NCI-H1092 treated with DMSO at 0.1 percent for 48 hours (cell line): ENCODE measurements around the gene CNTN1.
"Not testable (repeated sequence)": the region's sequence is repeated elsewhere in the genome, so short reads cannot be mapped to it uniquely, and the experiment has no call there.

Source experiments
- DNase-seq: peaks from one replicate; lab custom pipeline; 2025; lab: John Stamatoyannopoulos, UW

Gene CNTN1

DNA sequence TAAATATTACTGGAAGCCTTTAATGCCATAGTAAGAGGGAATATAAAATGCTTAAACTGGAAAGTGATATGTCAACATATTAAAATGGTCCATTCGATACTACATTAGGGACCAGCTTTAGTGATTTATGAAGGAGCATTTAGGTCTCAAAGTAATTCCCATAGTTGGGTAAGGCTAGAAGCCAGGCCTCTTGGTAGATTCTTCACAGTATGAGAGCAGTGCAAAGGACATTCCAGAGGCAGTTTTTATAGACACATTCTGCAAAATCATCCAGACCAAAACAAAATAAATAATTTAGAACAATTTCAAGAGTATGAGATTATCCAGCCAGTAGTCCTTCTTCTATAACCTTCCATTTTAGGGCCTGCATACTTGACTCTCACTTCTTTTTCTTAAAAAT is 353.3 kb downstream of the CNTN1 start:
- DNase-seq: no peak

DNA sequence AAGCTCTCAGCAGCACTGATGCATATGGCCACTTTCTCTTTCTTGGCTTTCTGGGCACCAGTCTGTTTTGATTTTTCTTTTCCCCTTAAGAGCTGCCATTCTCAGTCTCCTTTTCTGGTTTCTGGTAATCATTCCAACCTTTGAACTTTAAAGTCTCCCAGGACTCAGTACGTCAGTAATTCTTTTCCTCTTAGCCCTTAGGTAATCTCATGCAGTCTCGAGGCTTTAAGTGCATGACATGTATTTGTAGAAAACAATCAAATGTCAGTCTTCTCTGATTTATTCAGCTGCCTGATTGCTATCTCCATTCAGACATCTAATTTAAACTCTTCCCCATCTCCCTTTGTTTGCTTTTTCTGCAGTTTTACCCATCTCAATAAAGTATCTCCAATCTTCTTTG is 356.8 kb downstream of the CNTN1 start:
- DNase-seq: no peak

DNA sequence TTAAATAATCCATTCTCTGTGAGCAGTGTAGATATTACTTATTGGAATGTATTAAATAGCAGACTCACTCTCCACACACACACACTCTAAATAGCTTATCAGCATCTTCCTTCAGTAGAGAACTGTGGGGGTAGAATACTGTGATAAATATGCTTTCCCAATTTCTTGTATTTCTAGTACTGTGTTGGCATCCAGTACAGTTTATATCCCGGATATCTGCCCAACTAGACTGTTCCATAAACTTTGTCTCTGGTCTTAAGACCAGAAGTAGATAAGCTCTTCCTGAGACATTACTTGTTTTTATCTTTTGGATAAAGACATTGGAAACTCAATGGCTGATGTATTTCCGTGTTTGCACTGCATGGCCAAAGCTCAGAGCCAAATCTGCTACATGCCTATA is 359.7 kb downstream of the CNTN1 start:
- no peak for DNase-seq

DNA sequence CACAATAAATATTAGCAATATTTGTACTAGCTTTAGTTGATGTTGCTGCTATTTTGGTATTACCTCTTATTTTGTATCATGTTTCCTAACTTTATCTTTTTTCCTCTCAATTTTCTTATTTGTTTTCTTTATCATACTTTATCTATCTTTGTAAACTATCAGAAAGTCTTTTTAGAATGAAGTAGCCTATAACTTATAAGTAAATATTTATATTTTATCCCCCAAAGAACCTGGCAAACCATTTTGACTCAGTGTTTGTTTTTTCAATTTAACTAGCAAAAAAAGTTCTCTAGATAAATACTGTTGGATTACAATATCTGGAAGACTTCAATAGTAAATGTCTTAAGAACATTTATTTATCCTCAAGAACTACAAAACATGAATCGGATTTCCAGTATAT is 360.2 kb downstream of the CNTN1 start:
- DNase-seq: no peak

DNA sequence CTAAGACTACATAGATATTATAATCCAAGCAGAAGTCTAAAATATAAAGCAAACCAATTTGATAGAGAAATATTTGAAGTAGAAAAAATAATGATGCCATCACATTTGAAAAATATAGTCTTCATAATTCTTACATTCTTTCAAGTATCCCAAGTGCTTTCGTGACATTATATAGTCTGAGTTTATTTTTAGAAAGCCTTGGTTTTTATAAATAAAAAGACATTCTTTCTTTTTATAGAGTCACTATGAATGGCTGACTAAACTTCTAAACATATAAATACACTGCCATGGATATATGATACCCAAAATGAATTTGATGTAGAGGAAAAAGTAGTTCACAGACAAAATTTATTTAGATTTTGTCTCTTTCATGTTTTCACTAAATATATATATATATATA is 360.8 kb downstream of the CNTN1 start:
- no peak for DNase-seq

DNA sequence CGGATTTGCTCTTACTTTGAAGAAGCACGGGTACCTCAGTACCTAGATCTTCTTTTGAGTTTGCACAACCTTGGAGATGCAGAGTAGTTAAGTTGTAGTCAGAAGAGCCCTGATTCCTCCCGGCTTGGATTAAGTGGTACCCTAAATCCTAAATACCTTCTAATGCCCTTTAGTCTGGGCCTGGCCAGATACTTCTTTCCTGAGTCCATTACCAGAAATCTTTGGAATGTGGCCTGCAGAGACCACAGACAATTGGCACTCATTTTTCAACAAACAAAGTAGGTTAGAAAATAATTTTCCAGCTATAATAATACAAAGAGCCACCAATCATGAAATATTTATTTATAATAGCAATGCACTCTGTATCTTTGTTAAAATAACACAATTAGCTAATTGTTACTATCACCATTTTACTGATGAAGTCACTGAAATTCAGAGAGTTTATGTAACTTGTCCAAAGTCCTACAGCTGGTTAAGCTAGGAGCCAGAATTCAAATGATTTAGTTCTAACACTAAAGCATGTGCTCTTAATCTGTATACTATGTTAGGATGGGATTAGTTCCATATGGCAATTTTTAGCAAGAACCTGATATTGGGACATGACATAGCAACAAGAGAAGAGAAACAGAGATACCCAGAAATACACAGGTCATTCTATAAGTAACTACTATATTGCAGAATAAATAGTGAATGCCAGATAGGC is 363.8 kb downstream of the CNTN1 start:
- DNase-seq: no peak

DNA sequence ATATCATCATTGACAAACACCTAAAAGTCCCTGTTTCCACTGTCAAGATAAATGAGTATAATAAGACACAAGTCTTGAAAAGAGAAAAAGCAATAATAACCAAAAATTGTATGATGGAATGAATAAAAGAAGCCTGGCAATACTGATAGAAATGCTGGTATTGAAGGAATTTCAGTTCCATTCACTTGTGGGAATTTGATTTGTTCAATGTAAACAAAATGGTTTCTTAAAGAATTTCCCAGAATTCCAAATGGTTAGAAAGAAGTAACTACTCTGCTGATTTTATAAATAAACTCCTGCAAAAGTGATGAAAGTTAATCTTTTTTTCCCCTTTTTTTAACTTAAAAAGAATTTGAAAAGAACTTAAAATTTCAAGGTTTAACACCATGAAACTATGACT is 366.0 kb downstream of the CNTN1 start:
- no peak for DNase-seq

DNA sequence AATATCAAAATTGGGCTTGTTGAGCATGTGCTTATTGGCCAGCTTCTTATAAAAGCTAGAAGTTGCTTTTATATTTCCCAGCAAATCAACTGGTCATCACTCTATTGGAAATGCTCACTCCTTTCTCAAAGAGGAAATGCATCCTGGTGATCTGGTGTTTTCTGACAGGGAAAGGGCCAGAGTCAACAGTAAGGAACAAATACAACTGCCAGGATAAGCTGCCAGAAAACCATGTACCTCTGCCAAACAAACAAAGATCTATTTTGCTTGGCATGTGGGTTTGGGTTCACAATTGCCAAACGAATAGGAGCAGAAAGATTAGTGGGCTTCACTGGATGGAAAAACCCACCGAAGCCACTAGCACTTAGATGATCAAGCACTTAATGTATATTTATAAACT is 369.0 kb downstream of the CNTN1 start:
- no peak for DNase-seq

DNA sequence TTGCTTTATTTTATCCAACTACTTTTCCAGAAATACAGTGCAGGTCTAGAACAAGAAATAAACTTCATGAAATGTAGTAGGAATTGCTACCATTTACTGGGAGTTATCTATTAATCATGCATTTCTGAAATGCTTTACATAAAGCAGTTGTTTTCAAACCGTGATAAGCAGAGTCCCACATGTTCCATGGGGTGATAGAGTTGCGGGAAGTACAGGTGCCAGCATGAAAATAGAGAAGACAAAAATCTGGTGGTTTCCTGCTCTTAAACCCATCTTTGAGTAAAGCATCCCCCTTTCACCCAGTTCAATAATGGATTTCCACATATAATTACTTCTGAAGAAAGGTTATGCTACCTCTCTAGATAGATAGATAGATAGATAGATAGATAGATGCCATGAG is 372.2 kb downstream of the CNTN1 start:
- DNase-seq: no peak

DNA sequence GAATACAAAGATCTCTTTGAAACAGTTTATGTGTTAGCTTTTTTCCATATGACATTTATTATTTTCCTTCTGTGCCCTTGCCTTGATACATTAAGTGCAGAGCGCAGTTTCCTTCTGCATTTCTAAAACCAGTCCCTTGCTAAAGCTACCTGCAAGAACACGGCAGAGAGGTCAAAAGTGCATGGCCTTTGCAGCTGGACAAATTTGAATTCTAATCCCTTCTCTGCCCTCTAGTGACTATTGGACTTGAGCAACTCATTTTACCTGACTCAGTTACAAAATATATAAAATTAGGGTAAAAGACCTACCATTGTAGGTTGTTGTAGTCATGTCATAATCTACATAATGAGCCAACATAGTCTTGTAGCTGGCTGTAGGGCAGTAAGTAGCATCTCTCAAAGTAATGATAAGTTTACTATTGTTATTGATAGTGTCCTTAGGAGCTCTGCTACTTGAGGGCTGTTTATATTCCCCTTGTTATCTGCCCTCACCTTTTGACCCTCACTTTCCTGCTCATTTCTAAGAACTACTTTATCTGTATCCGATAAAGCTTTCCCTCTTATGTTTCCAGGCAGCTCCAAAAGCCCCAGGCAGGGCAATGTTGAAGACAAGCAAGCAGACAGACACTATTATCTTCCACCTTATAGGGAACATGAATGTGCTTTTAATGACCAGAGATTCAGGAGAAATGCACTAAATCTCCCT is 375.9 kb downstream of the CNTN1 start:
- no peak for DNase-seq

DNA sequence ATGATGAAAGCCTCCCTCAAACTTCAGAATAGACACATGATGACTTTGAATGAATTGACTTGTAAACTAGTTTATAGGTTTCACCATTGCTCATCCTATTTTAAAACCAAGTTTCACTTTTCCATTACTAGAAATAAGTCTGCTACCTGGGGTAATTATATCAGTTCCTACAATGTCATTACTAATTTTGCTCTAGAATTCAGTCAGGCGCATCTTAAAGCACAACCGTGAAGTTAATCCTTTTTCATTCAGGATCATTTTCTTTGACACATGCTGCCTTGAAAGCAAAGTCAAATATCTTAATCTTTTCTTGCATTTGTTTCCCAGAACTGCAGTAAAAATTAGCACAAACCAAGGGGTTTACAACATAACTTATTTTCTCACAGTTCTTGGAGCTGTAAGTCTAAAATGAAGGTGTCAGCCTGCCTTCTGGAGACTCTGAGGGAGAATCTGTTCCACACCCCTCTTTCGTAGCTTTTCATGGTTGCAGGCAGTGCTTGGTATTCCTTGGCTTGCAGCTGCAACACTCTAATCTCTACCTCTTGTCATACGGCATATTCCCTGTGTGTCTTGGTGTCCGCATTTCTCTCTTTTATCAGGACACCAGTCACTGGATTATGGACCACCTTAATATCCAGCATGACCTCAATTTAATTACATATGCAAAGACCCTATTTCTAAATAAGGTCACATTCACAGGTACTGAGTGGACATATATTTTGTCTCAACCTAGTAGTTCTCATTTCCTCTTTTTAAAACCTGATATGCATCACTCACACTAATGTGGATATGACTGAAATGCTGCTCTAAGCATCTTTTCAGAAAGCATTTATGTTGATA is 381.6 kb downstream of the CNTN1 start:
- no peak for DNase-seq

DNA sequence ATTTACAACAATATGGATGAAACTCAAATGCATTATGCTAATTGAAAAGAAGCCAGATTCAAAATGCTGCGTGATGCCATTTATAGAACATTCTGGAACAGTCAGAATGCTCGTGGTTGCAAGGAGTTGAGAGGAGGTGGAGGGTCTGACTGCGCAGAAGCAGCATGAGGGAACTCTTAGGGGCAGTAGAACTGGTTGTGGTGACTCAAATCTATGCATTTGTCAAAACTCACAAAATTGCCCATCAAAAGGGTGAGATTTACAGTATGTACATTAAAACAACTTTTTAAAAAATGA is 382.2 kb downstream of the CNTN1 start:
- no peak for DNase-seq

DNA sequence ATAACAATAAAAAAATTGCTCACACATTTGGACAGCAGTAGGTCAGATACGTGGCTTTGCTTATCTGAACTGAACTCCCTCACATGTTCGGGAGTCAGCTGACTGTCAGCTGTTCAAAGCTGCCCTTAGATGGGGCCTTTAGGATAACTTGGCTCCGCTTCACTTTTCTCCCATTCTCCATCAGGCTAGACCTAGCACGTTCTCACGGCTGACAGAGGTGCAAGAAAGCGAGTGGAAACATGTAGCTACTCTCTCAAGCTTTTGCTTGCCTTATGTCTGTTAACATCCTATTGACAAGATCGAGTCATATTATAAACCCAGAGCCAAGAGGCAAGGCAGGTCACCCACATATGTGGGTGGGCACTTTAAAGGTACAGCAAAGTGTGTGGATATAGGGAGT is 383.9 kb downstream of the CNTN1 start:
- no peak for DNase-seq

DNA sequence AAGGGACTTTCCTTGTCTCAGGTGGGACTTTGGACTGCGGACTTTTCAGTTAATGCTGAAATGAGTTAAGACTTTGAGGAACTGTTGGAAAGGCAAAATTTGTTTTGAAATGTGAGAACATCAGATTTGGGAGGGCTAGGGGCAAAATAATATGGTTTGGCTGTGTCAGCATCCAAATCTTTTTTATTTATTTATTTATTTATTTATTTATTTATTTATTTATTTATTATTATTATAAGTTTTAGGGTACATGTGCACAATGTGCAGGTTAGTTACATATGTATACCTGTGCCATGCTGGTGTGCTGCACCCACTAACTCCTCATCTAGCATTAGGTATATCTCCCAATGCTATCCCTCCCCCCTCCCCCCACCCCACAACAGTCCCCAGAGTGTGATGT is 389.0 kb downstream of the CNTN1 start:
- not testable (repeated sequence) for DNase-seq

DNA sequence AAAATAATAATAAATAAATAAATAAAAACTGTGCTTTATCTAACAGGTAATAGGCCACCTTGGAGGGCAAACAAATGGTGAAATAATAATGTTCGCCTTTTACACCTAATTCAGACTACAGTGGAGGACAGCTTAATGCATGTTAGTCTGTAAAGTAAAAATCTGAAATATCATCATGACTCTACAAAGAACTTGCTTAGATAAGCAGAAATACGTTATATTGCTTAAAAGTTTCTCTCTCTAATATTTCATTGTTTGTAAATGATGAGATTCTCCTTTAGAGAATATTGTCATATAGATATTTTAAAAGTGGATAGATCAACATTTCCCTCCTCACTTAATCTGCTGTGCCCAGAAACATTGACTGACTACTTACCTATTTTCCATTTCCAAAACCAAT is 397.2 kb downstream of the CNTN1 start:
- DNase-seq: no peak

DNA sequence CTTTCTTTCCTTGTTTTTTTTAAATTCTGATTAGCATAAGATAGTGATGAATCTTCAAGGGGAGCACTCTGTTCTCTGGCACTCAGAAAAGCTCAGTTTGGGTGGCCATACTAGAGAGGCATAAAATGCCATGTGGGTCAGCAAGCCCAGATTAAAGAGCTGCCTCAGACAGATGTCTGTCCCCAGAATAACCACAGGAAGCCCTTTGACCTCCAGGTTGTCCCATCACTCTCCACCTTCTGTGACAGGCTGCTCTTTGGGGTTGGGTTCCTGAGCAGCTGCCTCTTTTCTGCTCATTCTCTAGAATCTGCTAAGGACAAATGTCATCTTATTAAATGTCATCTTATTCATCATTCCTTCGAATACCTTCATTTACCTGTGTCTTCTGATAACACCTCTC is 399.9 kb downstream of the CNTN1 start:
- no peak for DNase-seq

DNA sequence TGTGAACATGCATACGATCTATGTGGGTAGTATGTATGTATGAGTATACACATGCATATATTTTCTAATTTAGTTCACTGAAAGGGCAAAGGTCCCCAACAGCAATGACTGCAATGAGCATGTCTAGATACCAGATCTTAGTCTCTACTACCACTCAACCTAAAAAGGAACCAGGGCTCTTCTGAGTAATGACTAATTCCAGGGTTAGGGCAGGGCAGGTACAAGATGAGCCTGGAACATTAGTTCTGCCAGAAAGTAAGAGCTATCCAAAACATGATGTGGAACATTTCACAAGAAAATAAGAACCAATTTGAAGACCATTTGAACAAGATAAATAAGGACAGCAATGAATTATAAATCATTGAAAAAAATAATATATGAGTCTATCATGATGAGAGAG is 404.6 kb downstream of the CNTN1 start:
- no peak for DNase-seq

DNA sequence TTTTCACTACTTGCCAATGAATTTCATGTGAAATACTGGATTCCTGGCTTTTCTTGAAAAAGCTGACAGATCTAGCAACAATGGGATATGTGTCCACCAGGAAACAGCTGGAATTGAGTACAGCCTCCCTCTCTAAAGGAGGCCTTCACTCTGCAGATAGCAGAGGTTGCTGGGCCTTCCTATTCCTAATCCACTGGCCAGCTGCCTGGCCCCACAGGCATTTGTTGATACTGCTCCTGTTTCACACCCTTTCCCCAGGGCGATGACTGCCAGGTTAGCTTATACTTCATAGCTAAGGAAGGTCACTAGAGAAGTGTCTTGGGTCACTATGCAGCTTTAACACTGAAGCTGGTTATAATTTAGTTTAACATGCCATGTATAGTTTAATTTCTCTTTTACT is 408.3 kb downstream of the CNTN1 start:
- DNase-seq: no peak

DNA sequence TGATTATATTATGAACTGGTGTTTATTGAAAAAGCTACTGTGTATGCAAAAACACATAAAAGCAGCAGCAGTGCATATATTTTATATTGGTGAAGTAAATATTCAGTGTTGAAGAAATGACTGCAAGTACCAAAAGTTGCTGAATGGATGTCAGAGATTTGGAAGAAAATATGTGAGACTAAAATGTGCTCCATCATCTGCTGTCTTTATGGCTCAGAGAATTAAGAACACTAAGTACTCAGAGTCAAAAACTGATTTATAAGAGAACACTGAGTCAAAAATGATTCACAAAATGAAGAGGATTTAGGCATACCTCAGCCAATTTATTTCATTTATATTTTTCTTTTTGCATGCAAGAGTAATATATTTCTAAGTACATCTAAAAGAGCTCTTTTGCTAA is 409.6 kb downstream of the CNTN1 start:
- DNase-seq: no peak

DNA sequence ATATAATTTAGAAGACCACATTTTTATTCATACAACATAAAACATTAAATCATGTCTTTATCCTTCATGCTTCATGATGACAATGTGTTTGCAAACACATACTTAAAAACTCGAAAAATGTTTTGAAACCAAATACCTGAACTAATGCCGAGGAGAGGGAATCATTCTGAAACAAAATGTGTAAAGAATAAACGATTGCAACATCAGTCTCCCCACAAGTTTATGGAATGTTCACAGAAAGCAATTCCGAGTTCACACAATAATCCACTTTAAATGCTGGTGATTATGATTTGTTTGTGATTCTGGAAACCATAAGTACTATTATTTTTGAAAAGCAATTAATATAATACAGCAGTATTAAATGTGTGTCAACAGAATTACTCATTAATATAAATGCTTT is 411.4 kb downstream of the CNTN1 start:
- DNase-seq: no peak

DNA sequence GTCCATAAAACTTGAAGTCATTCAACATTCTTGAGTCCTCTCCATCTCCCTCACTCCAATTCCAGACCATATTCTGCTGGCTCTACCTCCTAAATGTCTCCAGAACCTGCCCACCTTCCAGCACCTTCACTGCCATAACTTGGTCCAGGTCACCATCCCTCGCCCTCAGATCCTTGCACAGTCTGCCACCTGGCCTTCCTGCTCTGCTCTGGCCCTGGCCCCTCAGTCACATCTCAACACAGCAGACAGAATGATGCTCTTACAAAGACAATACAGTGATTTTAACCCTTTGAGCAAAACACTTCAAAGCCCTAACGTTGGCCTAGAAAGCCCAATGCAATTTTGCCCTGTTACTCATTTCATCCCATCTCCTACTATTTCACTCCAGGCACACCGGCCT is 414.1 kb downstream of the CNTN1 start:
- DNase-seq: no peak

DNA sequence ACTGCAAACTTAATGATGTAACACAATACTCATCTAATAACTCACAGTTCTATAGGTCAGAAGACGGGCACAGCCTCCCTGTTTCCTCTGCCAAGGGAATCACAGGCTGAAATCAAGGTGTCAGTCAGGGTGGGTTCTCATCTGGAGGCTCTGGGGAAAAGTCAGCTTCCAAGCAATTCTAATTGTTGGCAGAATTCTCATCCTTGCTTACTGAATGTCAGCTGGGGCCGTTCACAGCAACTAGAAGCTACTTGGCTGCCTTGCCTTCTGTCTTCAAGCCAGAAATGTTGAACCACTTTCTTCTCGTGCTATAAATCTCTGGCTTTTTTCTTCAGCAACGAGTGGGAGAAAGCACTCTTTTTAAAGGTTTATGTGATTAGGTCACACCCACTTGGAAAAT is 415.8 kb downstream of the CNTN1 start:
- DNase-seq: no peak

DNA sequence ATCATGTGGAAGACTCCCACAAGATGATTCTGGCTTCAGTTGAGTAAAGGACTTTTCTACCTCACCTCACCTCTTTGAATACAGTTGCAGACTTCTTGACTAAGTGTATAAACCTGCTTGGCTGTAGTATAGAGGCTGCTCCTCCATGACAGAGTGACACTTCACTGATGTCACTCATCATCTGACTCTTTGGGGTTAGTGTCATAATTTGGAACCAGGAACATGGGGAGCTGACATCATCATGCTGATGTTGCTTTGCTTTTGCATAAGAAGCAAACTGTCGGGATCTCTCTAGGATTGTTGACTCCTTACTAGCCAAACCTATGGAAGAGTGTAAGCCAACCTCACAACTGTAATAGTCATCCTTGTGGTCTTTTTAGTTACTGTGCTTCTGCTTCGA is 420.7 kb downstream of the CNTN1 start:
- no peak for DNase-seq
